OCI-LY7 (cell line): ENCODE results near the gene TMEM97. TPM values are rescaled to one million over a fixed set of nuclear protein-coding genes. Genes with fewer than 3 reads are reported as not detected.

ENCODE experiments used
- BruUV-seq: library from RNA; stranded (reverse); fragments of 400-500 nt; replicated peaks from 2 replicates; lab custom pipeline; 2021; lab: Mats Ljungman, UMichigan
- CTCF ChIA-PET: fragments of 300-600 bp; sonication (Branson Sonifier 250); formaldehyde crosslinking; loops from one replicate; lab custom pipeline; 2022; ENCODE audit warnings: antibody characterized with exemption; ENCODE audit not compliant: unreplicated experiment; lab: Charles Lee
- POLR2A ChIA-PET: fragments of 300-600 bp; sonication (Branson Sonifier 250); formaldehyde crosslinking; loops from one replicate; lab custom pipeline; 2022; ENCODE audit warnings: antibody characterized with exemption; lab: Charles Lee
- DNase-seq: peaks from one replicate; pipeline ENCODE4 v3.0.0-alpha.2; 2015; ENCODE audit warnings: low spot score
- H2AFZ ChIP-seq: fragments of 200-600 bp; sonication (generic), shearing (Covaris generic); 2 replicates; pipeline ENCODE4 v1.6.1; 2014; ENCODE audit warnings: mild to moderate bottlenecking, antibody characterized with exemption, low read length, moderate library complexity
- H3K27ac ChIP-seq: fragments of 200-600 bp; sonication (generic); 2 replicates; pipeline ENCODE4 v1.5.1; 2014; ENCODE audit warnings: mixed run types, low read depth, mild to moderate bottlenecking, moderate library complexity, low read length, inconsistent platforms; ENCODE audit not compliant: poor library complexity, severe bottlenecking
- H3K36me3 ChIP-seq: fragments of 200-600 bp; sonication (generic); 2 replicates; pipeline ENCODE4 v1.6.1; 2014; ENCODE audit warnings: mild to moderate bottlenecking, antibody characterized with exemption, low read length, moderate library complexity, mixed read lengths; ENCODE audit not compliant: insufficient read depth
- H3K4me1 ChIP-seq: fragments of 200-600 bp; sonication (generic); 2 replicates; pipeline ENCODE4 v1.5.1; 2014; ENCODE audit warnings: mild to moderate bottlenecking, low read length; ENCODE audit not compliant: insufficient read depth, poor library complexity, severe bottlenecking
- H3K4me2 ChIP-seq: fragments of 200-600 bp; sonication (generic); 2 replicates; pipeline ENCODE4 v1.6.1; 2014; ENCODE audit warnings: mild to moderate bottlenecking, low read length
- H3K4me3 ChIP-seq: fragments of 200-600 bp; sonication (generic); 2 replicates; pipeline ENCODE4 v1.5.1; 2014; ENCODE audit warnings: mild to moderate bottlenecking, low read depth, low read length; ENCODE audit not compliant: poor library complexity, severe bottlenecking
- H3K79me2 ChIP-seq: fragments of 200-600 bp; sonication (generic); 2 replicates; pipeline ENCODE4 v1.6.1; 2016; ENCODE audit warnings: low read depth, mild to moderate bottlenecking, low read length, moderate library complexity, mixed read lengths; ENCODE audit not compliant: insufficient read depth
- H3K9me2 ChIP-seq: fragments of 200-600 bp; sonication (generic); 2 replicates; pipeline ENCODE4 v1.6.1; 2016; ENCODE audit warnings: mild to moderate bottlenecking, low read length, mixed read lengths; ENCODE audit not compliant: insufficient read depth
- H3K9me3 ChIP-seq: fragments of 200-600 bp; sonication (generic); 2 replicates; pipeline ENCODE4 v1.6.1; 2014; ENCODE audit warnings: mild to moderate bottlenecking, mixed run types, low read length, mixed read lengths
- H4K20me1 ChIP-seq: fragments of 200-600 bp; sonication (generic); 2 replicates; pipeline ENCODE4 v1.6.1; 2014; ENCODE audit warnings: mild to moderate bottlenecking, antibody characterized with exemption, low read length, moderate library complexity, mixed read lengths; ENCODE audit not compliant: insufficient read depth
- EZH2phosphoT487 ChIP-seq: fragments of 200-600 bp; sonication (generic); IDR thresholded peaks from 2 replicates; pipeline ENCODE4 v1.6.1; 2018; ENCODE audit warnings: low read depth, borderline replicate concordance, mild to moderate bottlenecking, mixed run types, antibody characterized with exemption, low read length, moderate library complexity, mixed read lengths
- intact Hi-C: fragments of 100-400 bp; cut with micrococcal nuclease; formaldehyde crosslinking; loops from one replicate; pipeline ENCODE4 v1.10.0; 2022; ENCODE audit not compliant: unreplicated experiment
- total RNA-seq, 2 experiments: library from RNA; depleted of rRNA in 1 of 2; stranded (reverse); fragments of >200 nt in 1 of 2; shearing (Covaris generic) in 1 of 2; gene quantifications; 2 replicates each; pipeline ENCODE4 v1.2.3, GENCODE V29; 2014 to 2022
- TF ChIP-seq, protein P1 (sequence below): fragments of 200-600 bp; sonication (generic); conservative IDR thresholded peaks from 2 replicates; pipeline ENCODE4 v1.5.1; 2014; ENCODE audit warnings: mild to moderate bottlenecking, antibody characterized with exemption, low read length, moderate library complexity, mixed read lengths

Gene TMEM97
- total RNA-seq, 2 experiments from 2014 or later, result 65.7 to 69.6 TPM

- Histone ChIP-seq H3K27ac (no peak overlapping the region), H3K9me3 (no peaks in the 10 kb centered on the region), H3K4me1 (peaks cover 28% of the 10 kb centered on the region), H3K79me2 (peaks cover 67% of the 10 kb centered on the region), H2AFZ (no peak overlapping the region), H4K20me1 (0 out of 2 replicates have a peak, but pooled peaks cover 7% of the 10 kb centered on the region), H3K4me3 (no peak overlapping the region), H3K9me2 (no peaks in the 10 kb centered on the region), H3K36me3 (peaks cover 83% of the 10 kb centered on the region), H3K4me2 (no peak overlapping the region)
- CTCF ChIA-PET, result no interaction called here
- POLR2A ChIA-PET, result no interaction called here
- intact Hi-C loops, result no loop called here
- TF ChIP-seq, protein P1, sequence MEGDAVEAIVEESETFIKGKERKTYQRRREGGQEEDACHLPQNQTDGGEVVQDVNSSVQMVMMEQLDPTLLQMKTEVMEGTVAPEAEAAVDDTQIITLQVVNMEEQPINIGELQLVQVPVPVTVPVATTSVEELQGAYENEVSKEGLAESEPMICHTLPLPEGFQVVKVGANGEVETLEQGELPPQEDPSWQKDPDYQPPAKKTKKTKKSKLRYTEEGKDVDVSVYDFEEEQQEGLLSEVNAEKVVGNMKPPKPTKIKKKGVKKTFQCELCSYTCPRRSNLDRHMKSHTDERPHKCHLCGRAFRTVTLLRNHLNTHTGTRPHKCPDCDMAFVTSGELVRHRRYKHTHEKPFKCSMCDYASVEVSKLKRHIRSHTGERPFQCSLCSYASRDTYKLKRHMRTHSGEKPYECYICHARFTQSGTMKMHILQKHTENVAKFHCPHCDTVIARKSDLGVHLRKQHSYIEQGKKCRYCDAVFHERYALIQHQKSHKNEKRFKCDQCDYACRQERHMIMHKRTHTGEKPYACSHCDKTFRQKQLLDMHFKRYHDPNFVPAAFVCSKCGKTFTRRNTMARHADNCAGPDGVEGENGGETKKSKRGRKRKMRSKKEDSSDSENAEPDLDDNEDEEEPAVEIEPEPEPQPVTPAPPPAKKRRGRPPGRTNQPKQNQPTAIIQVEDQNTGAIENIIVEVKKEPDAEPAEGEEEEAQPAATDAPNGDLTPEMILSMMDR, result no peak
- TF ChIP-seq EZH2phosphoT487, result no peak
- DNase-seq, result no peak
- no TSS peak for BruUV-seq
Measured at GRCh38 chr17:28324267-28324745, 5.3 kb downstream of the TMEM97 start.

DNA sequence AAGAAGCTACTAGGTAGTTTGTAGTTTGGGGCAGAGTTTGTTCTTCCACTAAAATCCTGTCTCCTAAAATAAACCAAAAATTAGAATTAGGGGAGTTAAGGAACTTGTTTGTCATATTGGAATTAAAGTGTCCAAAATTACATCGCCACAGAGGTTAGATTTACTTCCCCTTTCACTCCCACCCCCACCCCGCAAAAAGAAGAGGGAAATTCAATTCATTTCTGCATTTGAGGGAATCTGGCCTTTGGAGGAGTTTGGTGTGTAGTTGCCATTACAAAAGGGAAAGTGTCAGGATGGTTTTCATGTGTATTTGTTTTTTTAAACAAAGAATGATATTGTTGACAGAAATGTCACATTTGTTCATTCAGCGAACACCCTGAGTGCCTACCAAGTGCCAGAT lies 5.8 kb downstream of the TMEM97 start:
- H3K9me2 ChIP-seq, result no peaks in the 10 kb centered on the region
- no peak for TF ChIP-seq EZH2phosphoT487
- TF ChIP-seq, protein P1, result no peak
- H4K20me1 ChIP-seq, result 0 out of 2 replicates have a peak, but pooled peaks cover 7% of the 10 kb centered on the region
- peaks cover 28% of the 10 kb centered on the region for H3K4me1 ChIP-seq
- H3K79me2 ChIP-seq, result peaks cover 62% of the 10 kb centered on the region
- ChIA-PET POLR2A (no interaction called here), CTCF (no interaction called here)
- H3K36me3 ChIP-seq, result peaks cover 86% of the 10 kb centered on the region
- no peak overlapping the region for H3K4me3 ChIP-seq
- DNase-seq, result no peak
- intact Hi-C loops, result no loop called here
- no peak overlapping the region for H2AFZ ChIP-seq
- BruUV-seq, result no TSS peak
- no peaks in the 10 kb centered on the region for H3K9me3 ChIP-seq
- no peak overlapping the region for H3K27ac ChIP-seq
- H3K4me2 ChIP-seq, result no peak overlapping the region

GRCh38 chr17:28325211-28325610 lies 6.2 kb downstream of the TMEM97 start:
- Histone ChIP-seq H3K36me3 (peaks cover 85% of the 10 kb centered on the region), H3K4me1 (peaks cover 27% of the 10 kb centered on the region), H3K79me2 (peaks cover 58% of the 10 kb centered on the region), H2AFZ (no peak overlapping the region), H3K9me3 (no peaks in the 10 kb centered on the region), H3K4me2 (no peak overlapping the region), H3K4me3 (no peak overlapping the region), H3K27ac (no peak overlapping the region), H4K20me1 (0 out of 2 replicates have a peak, but pooled peaks cover 7% of the 10 kb centered on the region), H3K9me2 (no peaks in the 10 kb centered on the region)
- BruUV-seq, result no TSS peak
- ChIA-PET CTCF (no interaction called here), POLR2A (interaction anchor here (0.6 kb wide), 1 partner anchor 10 kb away, joined by 3 read pairs; the partner anchor contains the start of gene TNFAIP1)
- intact Hi-C loops, result no loop called here
- no peak for DNase-seq
- TF ChIP-seq EZH2phosphoT487, result no peak
- TF ChIP-seq, protein P1, result no peak
